ENCODE results near the gene STAB2.

STAB2 gene

DNA sequence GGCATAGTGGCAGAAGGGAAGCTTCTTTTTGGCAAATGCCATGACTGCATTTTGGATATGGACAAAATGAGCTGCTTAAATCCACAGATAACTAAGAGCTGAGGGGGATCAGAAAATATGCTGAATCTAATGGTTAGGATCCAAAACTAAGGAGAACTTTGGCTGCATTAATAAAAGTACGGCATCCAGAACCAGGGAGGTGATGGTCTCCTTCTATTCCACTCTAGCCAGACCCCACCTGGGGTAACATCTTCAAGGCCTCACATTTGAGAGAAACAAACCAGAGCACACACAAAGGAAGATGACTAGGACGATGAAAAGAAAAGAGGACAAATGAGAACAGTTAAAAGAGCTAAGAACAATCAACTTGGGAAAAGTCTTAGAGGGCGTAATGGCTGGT, 226.4 kb downstream of the STAB2 start:
- H3K27ac ChIP-seq = no peak overlapping the region
- CTCF ChIA-PET = interaction anchor here (0.6 to 1.0 kb wide), 3 partner anchors 58 to 1238 kb away, joined by 3 read pairs; no protein-coding TSS in a partner anchor
- TF ChIP-seq, protein P1, sequence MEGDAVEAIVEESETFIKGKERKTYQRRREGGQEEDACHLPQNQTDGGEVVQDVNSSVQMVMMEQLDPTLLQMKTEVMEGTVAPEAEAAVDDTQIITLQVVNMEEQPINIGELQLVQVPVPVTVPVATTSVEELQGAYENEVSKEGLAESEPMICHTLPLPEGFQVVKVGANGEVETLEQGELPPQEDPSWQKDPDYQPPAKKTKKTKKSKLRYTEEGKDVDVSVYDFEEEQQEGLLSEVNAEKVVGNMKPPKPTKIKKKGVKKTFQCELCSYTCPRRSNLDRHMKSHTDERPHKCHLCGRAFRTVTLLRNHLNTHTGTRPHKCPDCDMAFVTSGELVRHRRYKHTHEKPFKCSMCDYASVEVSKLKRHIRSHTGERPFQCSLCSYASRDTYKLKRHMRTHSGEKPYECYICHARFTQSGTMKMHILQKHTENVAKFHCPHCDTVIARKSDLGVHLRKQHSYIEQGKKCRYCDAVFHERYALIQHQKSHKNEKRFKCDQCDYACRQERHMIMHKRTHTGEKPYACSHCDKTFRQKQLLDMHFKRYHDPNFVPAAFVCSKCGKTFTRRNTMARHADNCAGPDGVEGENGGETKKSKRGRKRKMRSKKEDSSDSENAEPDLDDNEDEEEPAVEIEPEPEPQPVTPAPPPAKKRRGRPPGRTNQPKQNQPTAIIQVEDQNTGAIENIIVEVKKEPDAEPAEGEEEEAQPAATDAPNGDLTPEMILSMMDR (conservative IDR thresholded peaks at IDR 0.05; ENCODE audit: low read depth) = no peak
- no peak for DNase-seq (ENCODE audit: low spot score)
- POLR2A ChIA-PET (ENCODE audit: low non-redundant PET) = no interaction called here

DNA sequence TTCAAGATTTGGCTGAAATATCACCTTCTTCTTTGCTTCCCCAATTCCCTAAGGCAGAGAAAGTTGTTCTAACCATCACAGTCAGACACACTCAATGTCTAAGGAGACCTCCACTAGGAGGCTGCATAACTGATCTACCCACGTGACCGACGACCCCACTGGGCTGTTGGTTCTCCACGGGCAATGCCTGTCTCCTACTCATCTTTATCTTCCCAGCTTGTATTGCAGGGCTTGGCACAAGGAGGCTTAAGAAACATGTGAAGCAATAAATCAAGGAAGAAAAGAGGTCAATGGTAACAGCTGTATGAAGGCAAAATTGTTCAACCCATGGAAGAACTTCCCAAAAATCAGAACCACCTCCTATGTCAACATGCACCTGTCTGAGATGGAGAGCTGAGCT, 226.9 kb downstream of the STAB2 start:
- ChIA-PET CTCF (interaction anchor here (0.7 to 1.0 kb wide), 2 partner anchors 57 to 338 kb away, joined by 3 read pairs; no protein-coding TSS in a partner anchor), POLR2A (ENCODE audit: low non-redundant PET) (no interaction called here)
- no peak for DNase-seq (ENCODE audit: low spot score)
- TF ChIP-seq, protein P1 (conservative IDR thresholded peaks at IDR 0.05; ENCODE audit: low read depth) = no peak
- H3K27ac ChIP-seq = no peak overlapping the region

DNA sequence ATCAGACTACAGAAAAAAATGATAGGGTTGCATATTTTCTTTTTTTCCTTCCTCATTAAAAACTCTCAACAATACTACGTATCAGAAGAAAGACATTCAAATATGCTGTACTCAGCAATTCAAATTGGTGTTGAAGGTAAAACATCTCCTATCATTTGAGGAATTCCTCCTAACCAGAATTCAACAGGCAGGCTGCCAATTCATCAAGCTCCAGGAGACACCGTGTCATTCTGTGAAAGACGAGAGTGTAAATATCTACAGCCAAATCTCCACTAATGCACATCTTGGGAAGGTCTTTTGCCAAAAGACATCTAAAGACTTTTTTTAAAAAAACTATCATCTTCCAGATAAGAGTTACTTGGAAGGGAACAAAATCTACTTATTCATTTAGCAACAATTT, 227.4 kb downstream of the STAB2 start:
- ChIA-PET POLR2A (ENCODE audit: low non-redundant PET) (no interaction called here), CTCF (interaction anchor here (0.6 kb wide), 1 partner anchor 18 kb away, joined by 4 read pairs; no protein-coding TSS in a partner anchor)
- DNase-seq (ENCODE audit: low spot score) = no peak
- TF ChIP-seq, protein P1 (conservative IDR thresholded peaks at IDR 0.05; ENCODE audit: low read depth) = no peak
- no peak overlapping the region for H3K27ac ChIP-seq

Data from RWPE1 (cell line).